Fibroblast of villous mesenchyme (primary cell): ENCODE data around the gene STRBP. TPM values are rescaled to one million over a fixed set of nuclear protein-coding genes. Genes with fewer than 3 reads are reported as not detected.

Experiments used
- DNase-seq: peaks from one replicate; pipeline ENCODE4 v3.0.0-alpha.2; 2010; ENCODE audit warnings: low read depth
- H3K4me3 ChIP-seq: 2 replicates; pipeline ENCODE4 v1.5.1; 2011; ENCODE audit warnings: low read depth, mild to moderate bottlenecking, low read length
- CTCF ChIP-seq: IDR thresholded peaks from 2 replicates; pipeline ENCODE4 v1.5.1; 2012; ENCODE audit warnings: low read depth, mild to moderate bottlenecking, low read length; ENCODE audit not compliant: insufficient read depth
- total RNA-seq: library from RNA; depleted of rRNA; stranded (reverse); fragments of >200 nt; gene quantifications from 2 replicates; pipeline ENCODE4 v1.2.3, GENCODE V29; 2012

STRBP gene
- total RNA-seq, 1 donor: 4.3 TPM

- no peak for TF ChIP-seq CTCF
- DNase-seq: no peak
- no peak overlapping the region for H3K4me3 ChIP-seq
Measured at GRCh38 chr9:123218831-123219230, 49.6 kb downstream of the STRBP start.

GRCh38 chr9:123217128-123217654 lies 51.2 kb downstream of the STRBP start:
- no peak for TF ChIP-seq CTCF
- peak; percentile 27 for DNase-seq
- H3K4me3 ChIP-seq: no peak overlapping the region

GRCh38 chr9:123216251-123216797 lies 52.1 kb downstream of the STRBP start:
- DNase-seq: no peak
- no peak for TF ChIP-seq CTCF

GRCh38 chr9:123211081-123211480 lies 57.3 kb downstream of the STRBP start:
- TF ChIP-seq CTCF: no peak
- DNase-seq: no peak
- no peak overlapping the region for H3K4me3 ChIP-seq

More at GRCh38 chr9:123216251-123216797, 52.1 kb downstream of the STRBP start:
- H3K4me3 ChIP-seq: no peak overlapping the region

GRCh38 chr9:123208626-123209174 lies 59.7 kb downstream of the STRBP start:
- no peak overlapping the region for H3K4me3 ChIP-seq
- DNase-seq: peak; percentile 17
- TF ChIP-seq CTCF: no peak

- no peak overlapping the region for H3K4me3 ChIP-seq
- DNase-seq: no peak
Measured at GRCh38 chr9:123206065-123206464, 62.3 kb downstream of the STRBP start.

More at GRCh38 chr9:123206065-123206464, 62.3 kb downstream of the STRBP start:
- no peak for TF ChIP-seq CTCF
